GM19238 (cell line): ENCODE measurements around the gene MBD3L2.
"Not testable (repeated sequence)": the region's sequence is repeated elsewhere in the genome, so short reads cannot be mapped to it uniquely, and the experiment has no call there.

Experiments used
- DNase-seq: peaks from one replicate; pipeline ENCODE4 v3.0.0; 2011; ENCODE audit warnings: low spot score; ENCODE audit not compliant: insufficient read length

Gene MBD3L2

DNA sequence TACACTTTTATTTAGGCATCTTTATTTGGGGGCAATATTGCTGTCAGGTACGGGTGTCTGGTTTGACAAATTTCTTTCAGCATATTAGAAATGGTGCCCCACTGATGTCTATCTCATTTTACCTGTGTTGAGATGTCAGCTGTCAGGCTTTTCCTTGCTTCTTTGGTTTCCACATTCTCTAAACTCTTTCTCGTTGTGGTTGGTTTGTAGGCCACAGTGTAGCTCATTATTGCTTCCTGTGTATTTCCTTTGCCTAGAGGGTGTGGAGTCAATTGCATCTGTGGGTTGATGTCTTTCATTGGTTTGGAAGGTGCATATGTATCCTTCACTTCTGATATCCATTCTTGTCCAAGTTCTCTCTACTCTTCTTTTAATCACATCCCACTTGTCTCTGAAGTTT is 10.9 kb downstream of the MBD3L2 start:
- DNase-seq, result not testable (repeated sequence)

DNA sequence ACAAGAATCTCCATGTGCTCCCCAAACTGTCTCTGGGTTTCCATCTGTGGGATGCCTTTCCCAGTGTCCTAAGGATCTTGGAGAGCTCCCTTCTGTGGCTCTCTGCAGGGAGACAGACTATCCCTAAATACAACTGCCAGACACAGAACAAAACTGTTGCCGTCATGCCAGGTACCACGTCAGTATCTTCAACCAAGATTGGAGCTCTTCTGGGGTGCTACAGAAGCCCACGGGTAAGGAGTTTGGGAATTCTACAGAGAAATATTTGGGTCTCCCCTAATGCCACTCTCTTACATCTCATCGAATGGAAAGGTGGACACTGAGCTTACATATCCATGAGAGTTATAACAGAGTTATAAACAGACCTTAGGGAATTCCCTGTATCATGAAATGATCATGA is 14.2 kb downstream of the MBD3L2 start:
- DNase-seq, result no peak

DNA sequence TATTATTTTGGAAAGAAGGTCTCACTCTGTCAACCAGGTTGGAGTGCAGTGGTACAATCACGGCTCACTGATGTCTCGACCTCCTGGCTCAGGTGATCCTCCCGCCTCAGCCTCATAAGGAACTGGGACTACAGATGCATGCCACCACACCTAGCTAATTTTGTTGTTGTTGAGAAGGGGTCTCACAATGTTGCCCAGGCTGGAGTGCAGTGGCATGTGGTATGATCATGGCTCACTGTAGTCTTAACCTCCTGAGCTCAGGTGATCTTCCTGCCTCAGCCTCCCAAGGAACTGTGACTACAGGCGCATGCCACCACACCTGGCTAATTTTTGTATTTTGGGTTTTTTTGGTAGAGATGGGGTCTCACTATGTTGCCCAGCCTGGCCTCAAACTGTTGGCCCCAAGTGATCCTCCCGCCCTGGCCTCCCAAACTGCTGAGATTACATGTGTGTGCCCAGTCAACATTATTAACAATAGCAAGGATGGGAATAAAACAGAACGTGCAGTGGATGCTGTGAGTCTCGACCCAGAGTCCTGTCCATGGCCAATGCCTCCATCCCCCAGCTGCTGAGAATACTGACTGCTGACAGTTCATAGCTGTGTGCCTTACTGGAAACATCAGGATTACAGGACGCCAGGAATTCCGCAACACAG is 14.8 kb downstream of the MBD3L2 start:
- DNase-seq, result no peak

DNA sequence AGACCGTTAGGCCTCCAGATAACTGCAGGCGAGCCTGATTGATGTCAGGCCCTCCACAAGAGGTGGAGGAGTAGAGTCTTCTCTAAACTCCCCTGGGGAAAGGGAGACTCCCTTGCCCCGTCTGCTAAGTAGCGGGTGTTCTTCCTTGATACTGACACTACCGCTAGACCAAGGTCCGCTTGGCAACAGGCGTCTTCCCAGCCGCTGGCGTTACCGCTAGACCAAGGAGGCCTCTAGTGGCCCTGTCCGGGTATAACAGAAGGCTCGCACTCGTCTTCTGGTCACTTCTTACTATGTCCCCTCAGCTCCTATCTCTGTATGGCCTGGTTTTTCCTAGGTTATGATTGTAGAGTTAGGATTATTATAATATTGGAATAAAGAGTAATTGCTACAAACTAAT is 18.0 kb downstream of the MBD3L2 start:
- DNase-seq, result not testable (repeated sequence)

DNA sequence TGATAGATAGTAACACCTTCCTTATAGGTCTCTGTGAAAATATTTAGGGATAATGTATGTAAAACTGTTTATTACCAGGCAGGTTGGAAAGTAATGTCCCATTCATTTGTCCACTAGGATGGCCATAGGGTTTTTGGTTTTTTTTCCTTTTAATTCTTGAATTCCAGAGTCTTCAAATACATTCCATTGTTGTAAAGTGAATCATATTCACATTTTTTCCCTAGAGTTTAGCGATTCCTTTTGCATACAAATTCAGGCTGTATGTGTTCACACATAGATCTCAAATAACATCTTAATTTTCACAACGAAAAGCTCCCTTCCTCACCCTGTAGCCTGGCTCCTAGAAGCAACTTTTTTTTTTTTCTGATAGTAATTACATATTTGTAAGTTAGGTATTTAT is 18.6 kb downstream of the MBD3L2 start:
- no peak for DNase-seq

DNA sequence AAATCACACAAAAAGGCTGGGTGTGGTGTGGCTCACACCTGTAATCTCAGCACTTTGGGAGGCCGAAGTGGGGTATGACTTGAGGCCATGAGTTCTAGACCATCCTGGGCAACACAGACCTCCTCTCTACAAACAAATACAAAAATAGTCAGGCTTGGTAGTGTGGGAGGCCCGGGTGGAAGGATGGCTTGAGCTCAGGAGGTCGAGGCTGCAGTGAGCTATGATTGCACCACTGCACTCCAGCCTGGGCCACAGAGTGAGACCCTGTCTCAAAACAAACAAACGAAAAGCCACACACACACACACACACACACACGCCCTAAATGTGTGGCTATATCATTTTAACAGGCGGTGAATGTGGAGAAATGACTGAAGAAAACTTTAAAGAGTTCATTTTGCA is 19.5 kb downstream of the MBD3L2 start:
- no peak for DNase-seq

DNA sequence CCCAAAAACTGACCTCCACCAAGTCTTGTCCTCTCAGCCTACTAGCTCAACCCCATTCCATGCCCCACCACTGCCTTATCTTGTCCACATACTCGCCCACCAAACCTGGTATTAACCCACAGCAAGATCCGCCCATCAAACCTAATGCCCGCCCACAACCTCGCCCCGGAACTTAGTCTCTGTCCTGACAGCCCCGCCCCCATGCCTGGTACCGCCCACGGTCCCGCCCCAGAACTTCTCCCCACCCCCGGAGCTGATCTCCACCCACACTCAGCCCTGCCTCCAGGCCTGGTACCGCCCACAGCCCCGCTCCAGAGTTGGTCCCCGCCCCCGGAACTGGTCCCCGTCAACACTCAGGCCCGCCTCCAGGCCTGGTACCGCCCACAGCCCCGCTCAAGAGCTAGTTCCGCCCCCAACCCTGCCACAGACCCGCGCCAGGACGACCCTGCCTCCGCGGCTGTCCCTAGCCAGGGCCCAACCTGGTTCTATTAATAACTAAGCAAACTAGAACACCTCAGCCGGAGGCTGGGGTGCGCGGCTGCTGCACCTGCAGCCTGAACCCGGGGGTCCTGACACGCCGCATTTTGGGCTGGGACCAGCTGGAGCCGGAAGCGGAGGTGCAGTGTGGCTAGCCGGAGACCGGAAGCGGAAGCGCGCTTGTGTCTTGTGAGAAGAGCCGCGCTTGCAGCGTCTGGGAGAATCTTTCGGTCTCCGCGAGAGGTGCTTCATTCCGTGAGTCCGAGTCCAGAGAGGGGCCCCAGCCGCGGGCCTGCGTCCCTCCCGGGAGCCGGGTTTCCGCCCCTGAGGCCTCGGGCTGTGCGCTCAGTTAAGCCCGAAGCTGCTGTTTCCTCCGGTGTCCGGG is 20.2 kb downstream of the MBD3L2 start, which contains the start of gene ZNF557:
Gene ZNF557 (plus strand): TSS at position 662 of the 862 bp plus-strand sequence. CDS start 5,372 bp downstream, outside the sequence.
- DNase-seq, result peak; percentile 86

DNA sequence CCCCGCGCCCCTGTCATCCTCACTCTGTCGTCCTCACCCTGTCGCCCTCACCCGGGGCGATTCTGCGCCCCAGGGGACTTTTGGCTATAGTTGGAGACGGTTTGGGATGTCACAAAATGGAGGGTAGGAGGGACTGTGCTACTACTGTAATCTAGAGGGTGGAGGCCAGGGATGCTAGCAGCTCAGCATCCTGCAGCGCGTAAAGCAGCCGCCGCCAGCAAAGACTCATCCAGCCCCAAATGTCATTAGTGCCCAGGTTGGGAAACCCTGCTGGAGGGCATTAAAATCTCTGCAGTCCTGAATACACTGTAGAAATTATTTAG is 20.7 kb downstream of the MBD3L2 start:
- DNase-seq, result no peak

DNA sequence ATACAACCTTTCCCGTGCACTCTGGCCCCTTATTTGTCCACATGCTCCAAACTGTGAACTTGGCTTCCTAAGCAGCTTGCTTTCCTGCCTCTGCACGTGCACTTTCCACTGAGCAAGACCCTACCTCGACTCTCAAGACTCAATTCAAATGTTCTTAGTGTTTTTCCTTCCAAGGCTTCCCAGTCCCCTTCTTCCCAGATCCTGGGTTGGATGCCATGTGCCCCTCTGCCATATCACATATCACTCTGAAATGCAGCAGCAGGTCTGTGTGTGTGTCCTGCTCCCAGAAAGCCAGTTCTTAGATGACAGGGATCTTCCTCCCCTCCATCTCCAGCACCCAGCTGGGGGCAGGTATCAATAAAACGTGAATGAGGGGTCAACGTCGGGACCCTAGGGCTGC is 23.4 kb downstream of the MBD3L2 start:
- DNase-seq, result no peak

DNA sequence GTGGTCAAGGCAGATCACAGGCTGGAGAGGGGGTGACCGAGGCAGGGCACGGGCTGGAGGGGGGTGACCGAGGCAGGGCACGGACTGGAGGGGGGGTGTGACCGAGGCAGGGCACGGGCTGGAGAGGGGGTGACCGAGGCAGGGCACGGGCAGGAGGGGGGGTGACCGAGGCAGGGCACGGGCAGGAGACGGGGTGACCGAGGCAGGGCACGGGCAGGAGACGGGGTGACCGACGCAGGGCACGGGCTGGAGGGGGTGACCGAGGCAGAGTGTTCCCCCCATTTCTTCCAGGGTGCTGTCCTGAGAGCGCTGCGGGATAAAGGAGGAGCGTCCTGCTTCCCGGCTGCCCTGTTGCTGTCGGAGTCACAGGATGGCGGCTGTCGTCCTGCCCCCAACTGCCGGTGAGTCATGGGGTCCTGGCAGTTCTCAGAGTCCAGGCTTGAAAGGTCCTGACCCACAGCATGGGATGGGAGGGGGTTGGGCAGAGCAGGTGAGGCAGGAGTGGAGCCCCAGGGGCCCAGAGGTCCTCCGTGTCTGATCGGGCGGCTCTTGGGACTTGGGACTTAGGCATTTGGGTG is 25.7 kb downstream of the MBD3L2 start:
- DNase-seq, result no peak

DNA sequence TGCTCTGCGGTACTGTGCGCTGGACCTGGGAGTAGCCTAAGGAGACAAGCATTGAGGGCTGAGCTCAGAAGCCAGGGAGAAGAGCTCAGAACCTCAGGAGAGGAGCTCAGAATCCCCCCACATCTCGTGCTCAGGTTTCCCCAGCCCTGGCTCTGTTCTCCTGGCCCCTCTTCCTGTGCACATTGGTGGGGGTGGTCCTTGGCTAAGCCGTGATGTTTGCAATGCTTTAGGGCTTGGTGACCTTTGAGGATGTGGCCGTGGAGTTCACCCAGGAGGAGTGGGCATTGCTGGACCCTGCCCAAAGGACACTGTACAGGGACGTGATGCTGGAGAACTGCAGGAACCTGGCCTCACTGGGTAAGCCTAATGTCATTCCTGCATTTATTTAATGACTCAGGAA is 27.0 kb downstream of the MBD3L2 start:
- DNase-seq, result no peak

DNA sequence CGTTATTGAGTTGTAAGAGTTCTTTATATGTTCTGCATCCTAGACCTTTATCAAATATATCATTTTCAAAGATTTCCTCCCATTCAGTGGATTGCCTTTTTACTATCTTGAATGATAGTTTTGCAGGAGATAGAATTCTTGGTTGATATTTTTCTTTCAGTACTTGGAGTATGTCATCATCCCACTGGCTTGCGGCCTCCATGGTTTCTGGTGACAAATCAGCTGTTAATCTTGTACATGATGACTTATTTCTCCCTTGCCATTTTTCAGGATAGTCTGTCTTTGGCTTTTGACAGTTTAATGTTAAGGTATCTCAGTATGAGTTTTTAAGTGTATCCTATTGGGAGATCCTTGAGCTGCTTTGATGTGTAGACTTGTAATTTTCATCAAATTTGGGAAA is 28.9 kb downstream of the MBD3L2 start:
- no peak for DNase-seq

DNA sequence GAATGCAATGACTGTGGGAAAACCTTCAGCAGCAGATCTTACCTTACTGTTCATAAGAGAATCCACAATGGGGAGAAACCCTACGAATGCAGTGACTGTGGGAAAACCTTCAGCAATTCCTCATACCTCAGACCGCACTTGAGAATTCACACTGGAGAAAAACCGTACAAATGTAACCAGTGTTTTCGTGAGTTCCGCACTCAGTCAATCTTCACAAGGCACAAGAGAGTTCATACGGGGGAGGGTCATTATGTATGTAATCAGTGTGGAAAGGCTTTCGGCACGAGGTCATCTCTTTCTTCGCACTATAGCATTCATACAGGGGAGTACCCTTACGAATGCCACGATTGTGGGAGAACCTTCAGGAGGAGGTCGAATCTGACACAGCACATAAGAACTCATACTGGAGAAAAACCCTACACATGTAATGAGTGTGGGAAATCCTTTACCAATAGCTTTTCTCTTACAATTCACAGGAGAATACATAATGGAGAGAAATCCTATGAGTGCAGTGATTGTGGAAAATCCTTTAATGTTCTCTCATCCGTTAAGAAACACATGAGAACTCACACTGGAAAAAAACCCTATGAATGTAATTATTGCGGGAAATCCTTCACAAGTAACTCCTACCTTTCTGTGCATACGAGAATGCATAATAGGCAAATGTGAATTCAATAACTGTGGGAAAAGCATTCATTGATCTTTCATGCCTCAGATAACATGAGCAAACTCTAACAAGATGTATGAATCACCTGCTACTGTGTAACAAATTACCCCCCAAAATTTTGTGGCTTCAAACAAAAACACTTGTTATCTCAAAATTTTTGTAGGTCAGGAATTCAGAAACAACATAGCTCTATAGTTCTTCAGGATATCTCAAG is 34.2 kb downstream of the MBD3L2 start:
- no peak for DNase-seq

DNA sequence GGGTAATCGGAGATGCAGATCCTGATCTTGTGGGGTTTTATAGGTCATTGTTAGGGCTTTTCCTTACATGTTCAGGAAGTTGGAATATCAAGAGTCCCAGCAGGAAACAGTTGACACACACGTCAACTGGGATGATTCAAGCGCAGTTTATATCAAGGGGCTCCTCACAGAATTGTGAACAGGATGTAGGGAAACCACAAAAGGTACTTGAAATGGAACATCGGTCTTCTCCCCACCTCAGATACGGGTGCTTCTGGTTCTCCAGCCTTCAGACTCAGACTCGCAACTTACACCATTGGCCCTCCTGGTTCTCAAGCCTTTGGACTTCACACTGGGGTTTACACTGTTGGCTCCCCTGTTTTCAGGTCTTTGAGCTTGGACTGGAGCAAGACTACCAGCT is 39.9 kb downstream of the MBD3L2 start:
- no peak for DNase-seq

DNA sequence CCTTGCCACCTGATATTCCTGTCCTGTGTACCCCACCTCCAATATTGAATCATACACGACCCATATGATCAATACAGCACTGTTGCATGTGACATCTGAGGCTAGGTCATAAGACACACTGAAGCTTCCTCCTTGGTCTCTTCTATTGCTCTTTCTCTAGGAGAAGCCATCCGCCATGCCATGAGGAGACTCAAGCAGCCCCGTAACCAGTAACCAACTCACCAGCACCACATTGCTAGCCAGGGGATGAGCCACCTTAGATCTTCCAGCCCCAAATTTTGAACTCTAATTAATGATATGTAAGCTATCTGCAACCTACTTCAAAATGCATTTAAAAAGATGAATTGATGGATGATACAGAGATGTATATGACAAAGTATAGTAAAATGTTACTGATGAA is 49.0 kb downstream of the MBD3L2 start:
- DNase-seq, result no peak

DNA sequence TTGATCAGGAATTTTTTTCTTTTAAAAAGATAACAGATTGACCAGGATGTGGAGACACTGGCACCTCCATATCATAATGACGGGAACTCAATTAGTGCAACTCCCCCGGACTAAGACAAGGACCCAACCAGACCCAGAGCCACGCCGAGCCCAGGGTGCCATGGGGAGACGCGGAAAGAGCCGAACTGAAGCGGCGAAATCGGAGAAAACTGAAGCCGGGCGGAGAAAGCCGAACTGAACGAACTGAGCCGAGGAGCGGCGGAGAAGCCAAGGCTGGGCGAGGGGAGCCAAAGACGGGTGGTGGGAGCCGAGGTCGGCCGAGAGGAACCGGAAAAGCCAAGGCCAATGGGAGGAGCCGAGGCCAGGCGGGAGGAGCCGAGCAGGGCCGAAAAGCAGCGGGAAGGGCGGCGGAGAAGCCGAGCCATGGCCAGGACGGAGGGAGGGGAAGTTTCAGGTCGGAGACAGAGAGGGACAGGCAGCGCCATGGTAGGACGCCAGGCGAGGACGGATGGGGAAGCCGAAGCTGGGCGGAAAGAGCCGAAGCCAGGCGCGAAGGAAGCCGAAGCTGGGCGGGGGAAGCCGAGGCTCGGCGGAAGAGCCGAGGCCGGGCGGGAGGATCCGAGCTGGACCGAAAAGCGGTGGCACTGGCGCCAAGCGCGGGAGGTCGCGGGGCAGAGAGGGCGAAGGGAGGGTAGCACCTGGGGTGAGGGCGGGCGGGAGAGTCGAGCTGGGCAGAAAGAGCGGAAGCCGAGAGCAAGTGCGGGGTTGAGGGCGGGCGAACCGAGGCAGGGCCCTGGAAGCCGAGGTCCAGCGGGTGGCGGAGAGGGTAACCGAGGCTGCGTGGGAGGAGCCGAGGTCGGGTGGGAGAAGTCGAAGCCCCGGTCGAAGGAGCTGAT is 49.8 kb downstream of the MBD3L2 start:
- peak; percentile 76 for DNase-seq

DNA sequence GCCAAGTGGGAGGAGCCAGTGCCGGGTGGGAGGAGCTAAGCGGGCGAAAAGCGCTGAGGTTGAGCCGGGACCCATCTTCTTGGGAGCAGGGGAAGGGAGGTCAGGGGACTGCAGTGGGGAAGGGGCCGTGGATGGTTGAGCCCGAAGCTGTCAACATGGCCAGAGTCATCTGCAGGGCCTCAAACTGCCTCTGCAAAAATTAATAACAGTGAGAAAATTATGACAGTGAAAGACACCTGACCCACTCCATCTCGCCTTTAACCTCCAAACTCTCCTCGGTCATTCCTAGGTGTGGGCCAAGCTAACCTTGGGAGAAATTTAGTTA is 50.4 kb downstream of the MBD3L2 start:
- DNase-seq, result no peak
